ENCODE results near the gene ADM2. TPM values are rescaled to one million over a fixed set of nuclear protein-coding genes. Genes with fewer than 3 reads are reported as not detected.

Gene ADM2
- total and polyA plus RNA-seq, 2 of the 13 experiments (the other 11 are each of a cell fraction or from before 2014, with no cell fraction given) = 1.2 to 3.0 TPM

GRCh38 chr22:50485221-50486131, 4.1 kb downstream of the ADM2 start (continued):
- TF ChIP-seq ZNF251 (CRISPR knock-in tag; IDR thresholded peaks at IDR 0.05) (no peak), SIX1 (CRISPR knock-in tag; IDR thresholded peaks at IDR 0.05; ENCODE audit: borderline replicate concordance) (no peak), HIVEP1 (CRISPR knock-in tag; IDR thresholded peaks at IDR 0.05) (peak; percentile 71), RARA (CRISPR knock-in tag; IDR thresholded peaks at IDR 0.05) (peak; percentile 76), ATF7-NPFF (CRISPR knock-in tag; IDR thresholded peaks at IDR 0.05; ENCODE audit: low read depth) (0 out of 2 replicates have a peak, but pooled peaks have one; percentile 11), ZNF546 (CRISPR knock-in tag; conservative IDR thresholded peaks at IDR 0.05) (no peak), ETV6 (CRISPR knock-in tag; conservative IDR thresholded peaks at IDR 0.05) (no peak), ZNF800 (CRISPR knock-in tag; IDR thresholded peaks at IDR 0.05) (no peak), BATF2 (CRISPR knock-in tag; IDR thresholded peaks at IDR 0.05) (no peak), NR1H2 (CRISPR knock-in tag; IDR thresholded peaks at IDR 0.05; ENCODE audit: borderline replicate concordance, low read depth) (no peak), SP2 (CRISPR knock-in tag; IDR thresholded peaks at IDR 0.05) (peak; percentile 22; the same call in 1 of the 2 replicates), NCOA5 (CRISPR knock-in tag; IDR thresholded peaks at IDR 0.05) (no peak), NFE2L1 (CRISPR knock-in tag; IDR thresholded peaks at IDR 0.05; ENCODE audit: borderline replicate concordance) (no peak), ZNF317 (CRISPR knock-in tag; IDR thresholded peaks at IDR 0.05) (no peak), ZNF451 (CRISPR knock-in tag; IDR thresholded peaks at IDR 0.05) (no peak), TOE1 (CRISPR knock-in tag; IDR thresholded peaks at IDR 0.05) (no peak), RBFOX2 (IDR thresholded peaks at IDR 0.05; ENCODE audit: low read depth, low read length) (no peak), GATA4 (IDR thresholded peaks at IDR 0.05; ENCODE audit: borderline replicate concordance, low read depth) (no peak), KAT8 (CRISPR knock-in tag; IDR thresholded peaks at IDR 0.05) (0 out of 2 replicates have a peak, but pooled peaks have one; percentile 39), ZNF619 (CRISPR knock-in tag; IDR thresholded peaks at IDR 0.05) (no peak), MIER3 (CRISPR knock-in tag; IDR thresholded peaks at IDR 0.05; ENCODE audit: borderline replicate concordance) (peak; percentile 24; the same call in 1 of the 2 replicates), ZNF230 (CRISPR knock-in tag; IDR thresholded peaks at IDR 0.05) (no peak), TGIF2 (CRISPR knock-in tag; IDR thresholded peaks at IDR 0.05) (peak; percentile 88)
- TF ChIP-seq, protein P1, sequence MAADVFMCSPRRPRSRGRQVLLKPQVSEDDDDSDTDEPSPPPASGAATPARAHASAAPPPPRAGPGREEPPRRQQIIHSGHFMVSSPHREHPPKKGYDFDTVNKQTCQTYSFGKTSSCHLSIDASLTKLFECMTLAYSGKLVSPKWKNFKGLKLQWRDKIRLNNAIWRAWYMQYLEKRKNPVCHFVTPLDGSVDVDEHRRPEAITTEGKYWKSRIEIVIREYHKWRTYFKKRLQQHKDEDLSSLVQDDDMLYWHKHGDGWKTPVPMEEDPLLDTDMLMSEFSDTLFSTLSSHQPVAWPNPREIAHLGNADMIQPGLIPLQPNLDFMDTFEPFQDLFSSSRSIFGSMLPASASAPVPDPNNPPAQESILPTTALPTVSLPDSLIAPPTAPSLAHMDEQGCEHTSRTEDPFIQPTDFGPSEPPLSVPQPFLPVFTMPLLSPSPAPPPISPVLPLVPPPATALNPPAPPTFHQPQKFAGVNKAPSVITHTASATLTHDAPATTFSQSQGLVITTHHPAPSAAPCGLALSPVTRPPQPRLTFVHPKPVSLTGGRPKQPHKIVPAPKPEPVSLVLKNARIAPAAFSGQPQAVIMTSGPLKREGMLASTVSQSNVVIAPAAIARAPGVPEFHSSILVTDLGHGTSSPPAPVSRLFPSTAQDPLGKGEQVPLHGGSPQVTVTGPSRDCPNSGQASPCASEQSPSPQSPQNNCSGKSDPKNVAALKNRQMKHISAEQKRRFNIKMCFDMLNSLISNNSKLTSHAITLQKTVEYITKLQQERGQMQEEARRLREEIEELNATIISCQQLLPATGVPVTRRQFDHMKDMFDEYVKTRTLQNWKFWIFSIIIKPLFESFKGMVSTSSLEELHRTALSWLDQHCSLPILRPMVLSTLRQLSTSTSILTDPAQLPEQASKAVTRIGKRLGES (CRISPR knock-in tag; IDR thresholded peaks at IDR 0.05; ENCODE audit: borderline replicate concordance) = peak; percentile 98
- TF ChIP-seq, protein P2, sequence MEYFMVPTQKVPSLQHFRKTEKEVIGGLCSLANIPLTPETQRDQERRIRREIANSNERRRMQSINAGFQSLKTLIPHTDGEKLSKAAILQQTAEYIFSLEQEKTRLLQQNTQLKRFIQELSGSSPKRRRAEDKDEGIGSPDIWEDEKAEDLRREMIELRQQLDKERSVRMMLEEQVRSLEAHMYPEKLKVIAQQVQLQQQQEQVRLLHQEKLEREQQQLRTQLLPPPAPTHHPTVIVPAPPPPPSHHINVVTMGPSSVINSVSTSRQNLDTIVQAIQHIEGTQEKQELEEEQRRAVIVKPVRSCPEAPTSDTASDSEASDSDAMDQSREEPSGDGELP (IDR thresholded peaks at IDR 0.05; ENCODE audit: borderline replicate concordance, low read depth) = no peak; the same call in 1 of the 2 replicates

Measured in HepG2 (cell line).